ENCODE measurements around the gene KIAA0586. TPM values are rescaled to one million over a fixed set of nuclear protein-coding genes. Genes with fewer than 3 reads are reported as not detected.
"Not testable (repeated sequence)": the region's sequence is repeated elsewhere in the genome, so short reads cannot be mapped to it uniquely, and the experiment has no call there.

Gene KIAA0586
- total RNA-seq, 2 experiments from 2014 or later = 40.4 to 41.8 TPM

DNA sequence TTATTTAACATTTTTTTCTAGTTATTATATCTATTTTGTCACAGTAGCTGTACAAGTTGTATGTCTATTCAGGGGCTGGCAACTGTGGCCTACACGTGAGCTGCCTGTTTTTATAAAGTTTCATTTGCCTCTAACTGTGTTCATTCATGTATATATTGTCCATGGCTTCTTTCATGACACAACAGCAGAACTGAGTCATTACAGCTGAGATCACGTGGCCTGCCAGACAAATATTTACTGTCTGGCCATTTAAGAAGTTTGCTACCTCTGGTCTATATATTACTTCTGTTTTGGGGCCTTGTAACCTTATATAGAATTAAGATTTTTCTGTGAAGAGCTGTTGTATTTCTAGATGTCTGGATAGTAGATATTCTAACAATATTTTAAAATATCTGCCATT lies 37.9 kb downstream of the KIAA0586 start:
- Mint-ChIP-seq H3K4me3 (no peak overlapping the region), H3K4me1 (ENCODE audit: low read depth) (no peaks in the 10 kb centered on the region), H3K36me3 (ENCODE audit: low read depth) (peaks cover 24% of the 10 kb centered on the region), H3K27me3 (ENCODE audit: low read depth) (no peaks in the 10 kb centered on the region), H3K9me3 (no peaks in the 10 kb centered on the region), H3K27ac (no peak overlapping the region)
- DNase-seq = no peak
- CTCF ChIA-PET = no interaction called here
- intact Hi-C loops (cut with micrococcal nuclease) = loop anchor here (10.0 kb wide), 1 partner anchor 361 kb away; no protein-coding TSS in a partner anchor

- no peaks in the 10 kb centered on the region for H3K4me1 Mint-ChIP-seq (ENCODE audit: low read depth)
- no peak for DNase-seq
- no peak overlapping the region for H3K4me3 Mint-ChIP-seq
- no peaks in the 10 kb centered on the region for H3K9me3 Mint-ChIP-seq
- no peaks in the 10 kb centered on the region for H3K27me3 Mint-ChIP-seq (ENCODE audit: low read depth)
- H3K27ac Mint-ChIP-seq = no peak overlapping the region
- peaks cover 21% of the 10 kb centered on the region for H3K36me3 Mint-ChIP-seq (ENCODE audit: low read depth)
- intact Hi-C loops (cut with micrococcal nuclease) = loop anchor here (10.0 kb wide), 1 partner anchor 362 kb away; no protein-coding TSS in a partner anchor
- CTCF ChIA-PET = interaction anchor here (0.6 kb wide), 1 partner anchor 183 kb away, joined by 3 read pairs; no protein-coding TSS in a partner anchor
Measured at GRCh38 chr14:58466459-58466858, 38.9 kb downstream of the KIAA0586 start.

DNA sequence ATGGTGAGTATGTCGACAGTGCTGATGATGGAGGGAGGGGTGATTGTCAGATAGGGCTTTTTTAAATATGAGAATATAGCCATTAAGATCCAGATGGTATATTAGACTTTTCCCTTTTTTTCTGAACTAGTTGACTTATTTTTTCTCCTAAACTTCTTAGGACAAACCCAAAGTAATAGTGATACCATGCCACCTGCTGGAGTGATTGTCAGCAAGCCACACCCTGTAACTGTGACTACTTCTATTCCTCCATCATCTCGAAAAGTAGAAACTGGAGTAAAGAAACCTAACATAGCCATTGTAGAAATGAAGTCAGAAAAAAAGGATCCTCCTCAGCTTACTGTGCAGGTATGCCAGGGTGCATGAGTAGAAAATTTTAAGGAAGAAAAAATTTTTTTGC lies 40.1 kb downstream of the KIAA0586 start:
- no peaks in the 10 kb centered on the region for H3K27me3 Mint-ChIP-seq (ENCODE audit: low read depth)
- no peaks in the 10 kb centered on the region for H3K9me3 Mint-ChIP-seq
- CTCF ChIA-PET = interaction anchor here (1.0 kb wide), 1 partner anchor 23 kb away, joined by 3 read pairs; no protein-coding TSS in a partner anchor
- H3K4me1 Mint-ChIP-seq (ENCODE audit: low read depth) = no peaks in the 10 kb centered on the region
- intact Hi-C loops (cut with micrococcal nuclease) = loop anchor here (10.0 kb wide), 1 partner anchor 363 kb away; no protein-coding TSS in a partner anchor
- no peak for DNase-seq
- H3K36me3 Mint-ChIP-seq (ENCODE audit: low read depth) = peaks cover 26% of the 10 kb centered on the region
- no peak overlapping the region for H3K4me3 Mint-ChIP-seq
- H3K27ac Mint-ChIP-seq = no peak overlapping the region

- no peak overlapping the region for H3K4me3 Mint-ChIP-seq
- intact Hi-C loops (cut with micrococcal nuclease) = loop anchor here (10.0 kb wide), 1 partner anchor 365 kb away; no protein-coding TSS in a partner anchor
- no peaks in the 10 kb centered on the region for H3K9me3 Mint-ChIP-seq
- peaks cover 21% of the 10 kb centered on the region for H3K36me3 Mint-ChIP-seq (ENCODE audit: low read depth)
- H3K27me3 Mint-ChIP-seq (ENCODE audit: low read depth) = no peaks in the 10 kb centered on the region
- no peak overlapping the region for H3K27ac Mint-ChIP-seq
- CTCF ChIA-PET = interaction anchor here (0.6 kb wide), 1 partner anchor 54 kb away, joined by 4 read pairs; no protein-coding TSS in a partner anchor
- no peak for DNase-seq
- H3K4me1 Mint-ChIP-seq (ENCODE audit: low read depth) = no peaks in the 10 kb centered on the region
Measured at GRCh38 chr14:58469309-58469708, 41.8 kb downstream of the KIAA0586 start.

DNA sequence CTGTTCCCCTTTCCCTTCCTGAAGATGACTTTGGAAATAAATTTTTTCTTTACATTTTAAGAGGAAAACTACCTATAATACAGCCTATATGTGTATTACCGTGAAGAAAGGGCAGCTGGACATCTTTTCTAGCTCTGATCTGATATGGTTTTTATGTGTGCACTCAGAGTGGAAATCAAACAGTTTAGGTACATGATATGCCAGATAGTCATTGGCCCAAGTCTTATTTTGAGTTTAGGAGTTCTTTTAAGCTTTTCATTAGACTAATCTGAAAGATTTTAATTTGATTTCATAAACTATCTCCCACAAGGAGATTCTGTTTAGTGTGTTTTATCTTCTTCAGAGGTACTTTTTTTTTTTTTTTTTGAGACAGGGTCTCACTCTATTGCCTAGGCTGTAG lies 48.8 kb downstream of the KIAA0586 start:
- H3K9me3 Mint-ChIP-seq = no peaks in the 10 kb centered on the region
- no peaks in the 10 kb centered on the region for H3K27me3 Mint-ChIP-seq (ENCODE audit: low read depth)
- peaks cover 21% of the 10 kb centered on the region for H3K36me3 Mint-ChIP-seq (ENCODE audit: low read depth)
- no peak overlapping the region for H3K4me3 Mint-ChIP-seq
- no peak overlapping the region for H3K27ac Mint-ChIP-seq
- intact Hi-C loops (cut with micrococcal nuclease) = no loop called here
- no peaks in the 10 kb centered on the region for H3K4me1 Mint-ChIP-seq (ENCODE audit: low read depth)
- no peak for DNase-seq
- CTCF ChIA-PET = interaction anchor here (0.6 to 1.0 kb wide), 2 partner anchors 208 to 313 kb away, joined by 3 read pairs; no protein-coding TSS in a partner anchor

GRCh38 chr14:58477653-58478052 lies 50.1 kb downstream of the KIAA0586 start:
- Mint-ChIP-seq H3K27ac (no peak overlapping the region), H3K27me3 (ENCODE audit: low read depth) (no peaks in the 10 kb centered on the region), H3K4me3 (no peak overlapping the region), H3K36me3 (ENCODE audit: low read depth) (peaks cover 16% of the 10 kb centered on the region), H3K4me1 (ENCODE audit: low read depth) (no peaks in the 10 kb centered on the region), H3K9me3 (no peaks in the 10 kb centered on the region)
- intact Hi-C loops (cut with micrococcal nuclease) = no loop called here
- no peak for DNase-seq
- CTCF ChIA-PET = no interaction called here

DNA sequence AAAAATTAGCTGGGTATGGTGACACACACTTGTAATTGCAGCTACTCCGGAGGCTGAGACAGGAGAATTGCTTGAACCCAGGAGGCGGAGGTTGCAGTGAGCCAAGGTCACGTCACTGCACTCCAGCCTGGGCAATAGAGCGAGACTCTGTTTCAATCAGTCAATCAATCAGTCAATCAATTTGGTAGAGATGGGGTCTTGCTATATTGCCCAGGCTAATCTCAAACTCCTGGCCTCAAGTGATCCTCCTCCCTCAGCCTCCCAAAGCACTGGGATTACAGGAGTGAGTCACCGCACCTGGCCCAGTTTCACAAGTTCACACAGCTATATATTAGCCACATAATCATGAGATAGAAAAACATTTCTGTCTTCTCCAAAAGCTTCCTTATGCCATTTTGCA lies 50.8 kb downstream of the KIAA0586 start:
- intact Hi-C loops (cut with micrococcal nuclease); DNase-seq; H3K27me3 Mint-ChIP-seq (ENCODE audit: low read depth); CTCF ChIA-PET; H3K4me3 Mint-ChIP-seq; H3K27ac Mint-ChIP-seq; H3K9me3 Mint-ChIP-seq; H3K4me1 Mint-ChIP-seq (ENCODE audit: low read depth): not testable (repeated sequence)
- peaks cover 18% of the 10 kb centered on the region for H3K36me3 Mint-ChIP-seq (ENCODE audit: low read depth)

DNA sequence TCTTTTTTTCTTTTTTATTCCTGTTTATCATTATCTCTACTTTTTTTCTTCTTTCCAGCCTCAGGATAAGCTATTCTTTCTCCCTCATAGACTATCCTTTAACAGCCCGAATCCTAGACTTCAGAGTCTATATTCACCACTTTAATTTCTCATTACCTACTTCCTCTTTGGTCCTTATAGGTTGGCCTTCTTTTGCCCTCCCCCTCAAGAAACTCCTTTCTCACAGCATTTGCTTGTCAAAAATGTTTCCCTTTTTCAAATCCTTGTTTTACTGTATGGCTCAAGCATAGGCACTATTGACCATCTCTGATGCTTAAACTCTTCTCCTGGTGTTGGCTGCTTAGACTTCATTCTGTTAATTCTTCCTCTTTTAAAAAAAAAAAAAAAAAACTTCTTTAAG lies 52.5 kb downstream of the KIAA0586 start:
- Mint-ChIP-seq H3K36me3 (ENCODE audit: low read depth) (peaks cover 15% of the 10 kb centered on the region), H3K4me3 (no peak overlapping the region), H3K4me1 (ENCODE audit: low read depth) (no peaks in the 10 kb centered on the region), H3K27ac (no peak overlapping the region), H3K9me3 (no peaks in the 10 kb centered on the region), H3K27me3 (ENCODE audit: low read depth) (no peaks in the 10 kb centered on the region)
- CTCF ChIA-PET = no interaction called here
- DNase-seq = no peak
- intact Hi-C loops (cut with micrococcal nuclease) = no loop called here

DNA sequence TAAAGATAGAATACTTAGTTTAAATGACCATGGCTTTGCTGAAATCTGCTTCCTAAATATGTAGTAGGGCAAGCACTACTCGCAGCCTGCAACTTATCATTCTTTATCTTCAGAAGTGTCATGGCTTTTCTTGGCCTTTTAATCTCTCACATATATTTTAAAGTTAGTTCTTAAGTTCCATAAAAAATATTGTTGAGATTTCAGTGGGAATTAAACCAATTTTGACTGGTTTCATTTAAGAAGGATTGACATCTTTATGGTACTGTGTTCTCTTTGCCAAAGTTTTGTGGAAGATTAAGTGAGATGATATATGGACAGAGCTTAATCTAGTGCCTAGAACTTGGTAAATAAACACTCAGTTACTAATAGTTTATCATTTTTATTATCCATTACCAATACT lies 56.7 kb downstream of the KIAA0586 start:
- Mint-ChIP-seq H3K27me3 (ENCODE audit: low read depth) (no peaks in the 10 kb centered on the region), H3K9me3 (peaks cover 2% of the 10 kb centered on the region), H3K4me3 (no peak overlapping the region), H3K36me3 (ENCODE audit: low read depth) (peaks cover 15% of the 10 kb centered on the region), H3K27ac (no peak overlapping the region), H3K4me1 (ENCODE audit: low read depth) (peaks cover 5% of the 10 kb centered on the region)
- intact Hi-C loops (cut with micrococcal nuclease) = no loop called here
- no peak for DNase-seq
- CTCF ChIA-PET = no interaction called here

GRCh38 chr14:58488550-58488949 lies 61.0 kb downstream of the KIAA0586 start:
- Mint-ChIP-seq H3K36me3 (ENCODE audit: low read depth) (peaks cover 8% of the 10 kb centered on the region), H3K27me3 (ENCODE audit: low read depth) (no peaks in the 10 kb centered on the region), H3K9me3 (peaks cover 2% of the 10 kb centered on the region), H3K27ac (no peak overlapping the region), H3K4me1 (ENCODE audit: low read depth) (peaks cover 5% of the 10 kb centered on the region), H3K4me3 (no peak overlapping the region)
- CTCF ChIA-PET = interaction anchor here (0.7 to 1.6 kb wide), 2 partner anchors 13 to 567 kb away, joined by 3 to 4 read pairs; no protein-coding TSS in a partner anchor
- peak; percentile 14 for DNase-seq
- intact Hi-C loops (cut with micrococcal nuclease) = no loop called here

- intact Hi-C loops (cut with micrococcal nuclease) = no loop called here
- Mint-ChIP-seq H3K27me3 (ENCODE audit: low read depth) (no peaks in the 10 kb centered on the region), H3K4me1 (ENCODE audit: low read depth) (peaks cover 5% of the 10 kb centered on the region), H3K36me3 (ENCODE audit: low read depth) (peaks cover 5% of the 10 kb centered on the region), H3K4me3 (no peak overlapping the region), H3K9me3 (no peaks in the 10 kb centered on the region), H3K27ac (no peak overlapping the region)
- CTCF ChIA-PET = interaction anchor here (2.4 kb wide), 1 partner anchor 10 kb away, joined by 10 read pairs; no protein-coding TSS in a partner anchor
- DNase-seq = no peak
Measured at GRCh38 chr14:58491593-58491992, 64.1 kb downstream of the KIAA0586 start.

DNA sequence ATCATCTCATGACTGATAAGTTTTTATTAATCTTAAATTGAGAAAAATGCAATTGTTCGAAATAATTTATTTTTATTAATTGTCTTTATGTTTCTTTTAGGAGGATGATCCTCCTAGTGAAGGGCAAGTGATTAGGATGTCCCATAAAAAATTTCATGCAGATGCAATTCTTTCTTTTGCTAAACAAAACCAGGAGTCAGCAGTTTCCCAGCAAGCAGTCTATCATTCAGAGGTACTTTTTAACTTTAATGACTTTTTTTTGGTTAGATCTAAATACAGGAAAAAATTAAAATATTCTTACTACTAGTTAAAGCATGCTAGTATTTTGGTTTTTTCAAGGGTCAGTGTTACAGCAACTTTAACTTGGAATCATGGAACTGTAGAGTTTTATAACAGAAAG lies 64.5 kb downstream of the KIAA0586 start:
- no peak for DNase-seq
- no peak overlapping the region for H3K27ac Mint-ChIP-seq
- no peaks in the 10 kb centered on the region for H3K27me3 Mint-ChIP-seq (ENCODE audit: low read depth)
- H3K4me1 Mint-ChIP-seq (ENCODE audit: low read depth) = peaks cover 5% of the 10 kb centered on the region
- peaks cover 5% of the 10 kb centered on the region for H3K36me3 Mint-ChIP-seq (ENCODE audit: low read depth)
- no peaks in the 10 kb centered on the region for H3K9me3 Mint-ChIP-seq
- intact Hi-C loops (cut with micrococcal nuclease) = no loop called here
- H3K4me3 Mint-ChIP-seq = no peak overlapping the region
- CTCF ChIA-PET = interaction anchor here (2.4 kb wide), 1 partner anchor 9 kb away, joined by 10 read pairs; no protein-coding TSS in a partner anchor

GRCh38 chr14:58501214-58501816 lies 73.8 kb downstream of the KIAA0586 start:
- intact Hi-C loops (cut with micrococcal nuclease) = loop anchor here (1.0 to 10.0 kb wide), 8 partner anchors 73 to 943 kb away; partner anchors contain the start of gene DACT1

More at GRCh38 chr14:58501214-58501816, 73.8 kb downstream of the KIAA0586 start:
- peaks cover 10% of the 10 kb centered on the region for H3K36me3 Mint-ChIP-seq (ENCODE audit: low read depth)
- no peaks in the 10 kb centered on the region for H3K4me1 Mint-ChIP-seq (ENCODE audit: low read depth)
- peak; percentile 52 for DNase-seq
- H3K27me3 Mint-ChIP-seq (ENCODE audit: low read depth) = no peaks in the 10 kb centered on the region
- no peak overlapping the region for H3K4me3 Mint-ChIP-seq
- no peak overlapping the region for H3K27ac Mint-ChIP-seq
- CTCF ChIA-PET = interaction anchor here (0.6 to 4.0 kb wide), 56 partner anchors 10 to 943 kb away, joined by 3 to 46 read pairs (median 4); partner anchors contain the start of gene DACT1
- no peaks in the 10 kb centered on the region for H3K9me3 Mint-ChIP-seq
